Colonic mucosa (tissue), 4 donors: ENCODE results near the gene ABHD2. TPM values are rescaled to one million over a fixed set of nuclear protein-coding genes. Genes with fewer than 3 reads are reported as not detected.
A peak's percentile ranks its signal among the peaks of the same experiment; 100 is the strongest.
"Not testable (repeated sequence)": the region's sequence is repeated elsewhere in the genome, so short reads cannot be mapped to it uniquely, and the experiment has no call there.

Experiments
- DNase-seq: peaks from one replicate; pipeline ENCODE4 v3.0.0-alpha.2; 2020
- H3K27ac ChIP-seq: fragments of 200-600 bp; one replicate; pipeline ENCODE4 v1.8.0; 2021
- H3K27me3 ChIP-seq: fragments of 200-600 bp; one replicate; pipeline ENCODE4 v1.8.0; 2021
- H3K36me3 ChIP-seq: fragments of 200-600 bp; one replicate; pipeline ENCODE4 v1.8.0; 2021
- H3K4me1 ChIP-seq: fragments of 200-600 bp; one replicate; pipeline ENCODE4 v1.8.0; 2021; ENCODE audit warnings: mild to moderate bottlenecking
- H3K4me3 ChIP-seq: fragments of 200-600 bp; one replicate; pipeline ENCODE4 v1.8.0; 2021
- H3K9ac ChIP-seq, 2 donors: one replicate each; pipeline ENCODE4 v1.7.0; 2013; ENCODE audit warnings: control low read depth in 2 of 2, low read depth in 2 of 2, low read length in 2 of 2
- H3K9me3 ChIP-seq: fragments of 200-600 bp; one replicate; pipeline ENCODE4 v1.8.0; 2021
- intact Hi-C: fragments of 100-400 bp; cut with DNase I; formaldehyde crosslinking; loops from one replicate; pipeline ENCODE4 v1.14.1; 2022
- total RNA-seq, 2 donors: library from RNA; stranded (reverse); fragmentation: NEBNext Ultra II Directional in 1 of 2; extraction: Animal tissue kit (Norgen Biotek cat#: 25700) in 1 of 2; gene quantifications; one replicate each; pipeline ENCODE4 v1.2.1, GENCODE V29; 2021
- TF ChIP-seq, protein P1 (sequence below): fragments of 200-600 bp; IDR thresholded peaks from one replicate; pipeline ENCODE4 v1.8.0; 2022; ENCODE audit warnings: antibody characterized with exemption, mild to moderate bottlenecking
- donor health status: healthy.
- donor health status: DM: no; HTN: no; CAD: no.
- donor health status: DM: no; HTN: no; CAD: no.

The ABHD2 gene
- total RNA-seq, 2 donors from 2014 or later = 71.5 to 86.7 TPM

GRCh38 chr15:89129123-89129815 lies 41.0 kb downstream of the ABHD2 start:
- H3K36me3 ChIP-seq = no peaks in the 10 kb centered on the region
- H3K27me3 ChIP-seq = no peaks in the 10 kb centered on the region
- H3K9ac ChIP-seq = no peak overlapping the region
- H3K4me1 ChIP-seq = no peaks in the 10 kb centered on the region
- intact Hi-C loops = no loop called here
- TF ChIP-seq, protein P1, sequence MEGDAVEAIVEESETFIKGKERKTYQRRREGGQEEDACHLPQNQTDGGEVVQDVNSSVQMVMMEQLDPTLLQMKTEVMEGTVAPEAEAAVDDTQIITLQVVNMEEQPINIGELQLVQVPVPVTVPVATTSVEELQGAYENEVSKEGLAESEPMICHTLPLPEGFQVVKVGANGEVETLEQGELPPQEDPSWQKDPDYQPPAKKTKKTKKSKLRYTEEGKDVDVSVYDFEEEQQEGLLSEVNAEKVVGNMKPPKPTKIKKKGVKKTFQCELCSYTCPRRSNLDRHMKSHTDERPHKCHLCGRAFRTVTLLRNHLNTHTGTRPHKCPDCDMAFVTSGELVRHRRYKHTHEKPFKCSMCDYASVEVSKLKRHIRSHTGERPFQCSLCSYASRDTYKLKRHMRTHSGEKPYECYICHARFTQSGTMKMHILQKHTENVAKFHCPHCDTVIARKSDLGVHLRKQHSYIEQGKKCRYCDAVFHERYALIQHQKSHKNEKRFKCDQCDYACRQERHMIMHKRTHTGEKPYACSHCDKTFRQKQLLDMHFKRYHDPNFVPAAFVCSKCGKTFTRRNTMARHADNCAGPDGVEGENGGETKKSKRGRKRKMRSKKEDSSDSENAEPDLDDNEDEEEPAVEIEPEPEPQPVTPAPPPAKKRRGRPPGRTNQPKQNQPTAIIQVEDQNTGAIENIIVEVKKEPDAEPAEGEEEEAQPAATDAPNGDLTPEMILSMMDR = peak; percentile 73
- H3K4me3 ChIP-seq = no peak overlapping the region
- H3K9me3 ChIP-seq = no peaks in the 10 kb centered on the region
- peak; percentile 67 for DNase-seq
- peak overlapping the region; percentile 30 for H3K27ac ChIP-seq

- no peaks in the 10 kb centered on the region for H3K4me1 ChIP-seq
- intact Hi-C loops = loop anchor here (5.0 kb wide), 1 partner anchor 72 kb away; no protein-coding TSS in a partner anchor
- no peaks in the 10 kb centered on the region for H3K36me3 ChIP-seq
- no peaks in the 10 kb centered on the region for H3K27me3 ChIP-seq
- H3K9ac ChIP-seq = no peak overlapping the region
- H3K27ac ChIP-seq = no peak overlapping the region
- no peak overlapping the region for H3K4me3 ChIP-seq
- H3K9me3 ChIP-seq = no peaks in the 10 kb centered on the region
- TF ChIP-seq, protein P1 = peak; percentile 17
- no peak for DNase-seq
Measured at GRCh38 chr15:89129816-89130134, 41.5 kb downstream of the ABHD2 start.

DNA sequence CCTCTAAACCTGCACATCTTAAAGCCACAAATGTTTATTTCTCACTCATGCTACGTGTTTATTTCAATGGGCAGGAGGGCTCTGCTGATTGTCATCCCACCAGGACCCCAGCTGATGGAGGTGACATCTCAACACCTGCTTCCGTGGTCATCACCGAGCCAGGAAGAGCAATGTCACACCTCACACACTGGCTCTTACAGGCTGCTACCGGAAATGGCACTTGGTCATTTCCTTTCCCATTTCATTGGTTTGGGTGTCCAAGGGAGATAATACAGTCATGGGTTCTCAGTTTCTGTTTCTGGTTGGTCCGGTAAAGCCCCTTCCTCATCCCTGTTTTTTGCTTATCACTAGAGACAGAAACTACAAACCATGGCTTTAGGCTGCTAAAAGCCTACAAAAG lies 41.9 kb downstream of the ABHD2 start:
- Histone ChIP-seq H3K27ac (no peak overlapping the region), H3K9me3 (no peaks in the 10 kb centered on the region), H3K36me3 (no peaks in the 10 kb centered on the region), H3K4me3 (no peak overlapping the region), H3K4me1 (no peaks in the 10 kb centered on the region), H3K27me3 (no peaks in the 10 kb centered on the region), H3K9ac (no peak overlapping the region)
- TF ChIP-seq, protein P1 = no peak
- intact Hi-C loops = loop anchor here (5.0 kb wide), 1 partner anchor 73 kb away; no protein-coding TSS in a partner anchor
- no peak for DNase-seq

DNA sequence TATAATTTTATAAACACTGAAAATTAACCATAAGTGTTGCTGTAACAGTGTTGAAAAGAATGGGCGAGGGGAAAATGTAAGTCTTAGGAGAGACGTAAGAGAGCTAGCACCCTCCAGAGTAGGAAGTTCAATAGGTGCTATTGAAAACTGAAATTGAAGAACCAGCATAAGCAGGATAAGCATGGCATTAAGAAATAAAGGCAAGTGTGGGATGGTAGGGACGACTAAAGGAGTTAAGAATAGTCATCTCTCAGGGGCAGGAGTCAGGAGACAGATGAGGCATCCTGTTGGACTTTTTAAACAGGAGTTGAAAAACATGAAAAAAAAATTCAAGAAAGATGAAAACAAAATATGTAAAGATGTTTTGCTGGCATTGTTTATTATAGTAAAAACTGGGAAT lies 43.5 kb downstream of the ABHD2 start:
- intact Hi-C loops = loop anchor here (5.0 kb wide), 1 partner anchor 74 kb away; no protein-coding TSS in a partner anchor
- H3K27ac ChIP-seq = no peak overlapping the region
- no peak overlapping the region for H3K4me3 ChIP-seq

DNA sequence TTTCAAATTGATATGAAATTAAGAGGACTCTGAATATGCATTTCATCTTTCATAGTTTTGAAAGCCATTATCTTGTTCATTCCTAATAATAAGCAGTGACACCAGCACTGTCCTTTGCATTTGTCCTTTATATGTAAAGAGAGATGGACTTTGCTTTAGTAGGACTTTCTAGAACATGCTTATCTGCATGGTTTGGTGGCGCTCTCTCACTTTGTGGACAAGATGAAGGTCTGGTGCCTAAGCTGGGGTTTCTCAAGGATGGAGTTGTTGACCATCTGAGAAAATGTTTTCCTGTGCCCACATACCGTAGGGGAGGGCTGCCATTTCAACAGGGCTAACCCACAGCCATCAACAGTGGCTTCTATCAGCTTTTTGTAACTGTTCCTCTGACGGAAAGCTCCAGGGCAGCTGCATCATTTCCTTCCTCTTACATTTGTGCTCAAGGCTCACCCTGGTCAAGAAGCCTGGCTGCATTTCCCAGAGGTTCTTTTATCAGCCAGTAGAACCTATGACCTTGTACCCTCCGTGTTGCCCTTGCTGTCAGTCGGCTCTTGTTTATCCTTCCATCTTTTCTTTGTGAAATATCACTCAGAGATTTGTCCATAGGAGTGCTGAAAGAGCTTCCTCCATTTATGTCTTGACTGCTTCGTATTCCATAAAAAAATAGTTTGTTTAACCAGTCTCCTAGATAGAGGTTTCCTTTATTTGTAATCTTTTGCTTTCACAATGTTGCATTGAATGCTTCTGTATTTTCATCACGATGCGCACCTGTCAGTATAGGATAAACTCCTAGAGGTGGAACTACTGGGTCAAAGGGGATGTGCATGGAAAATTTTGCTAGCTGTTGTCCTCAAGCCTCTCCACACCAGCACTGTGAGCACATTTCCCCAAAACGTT lies 44.6 kb downstream of the ABHD2 start:
- Histone ChIP-seq H3K27me3 (no peaks in the 10 kb centered on the region), H3K4me1 (peaks cover 5% of the 10 kb centered on the region), H3K9me3 (no peaks in the 10 kb centered on the region), H3K4me3 (no peak overlapping the region), H3K27ac (peak overlapping the region; percentile 14), H3K9ac (no peak overlapping the region), H3K36me3 (no peaks in the 10 kb centered on the region)
- intact Hi-C loops = loop anchor here (5.0 kb wide), 1 partner anchor 76 kb away; no protein-coding TSS in a partner anchor
- no peak for DNase-seq
- TF ChIP-seq, protein P1 = no peak

More for the DNA sequence above, 43.5 kb downstream of the ABHD2 start:
- Histone ChIP-seq H3K9ac (no peak overlapping the region), H3K36me3 (no peaks in the 10 kb centered on the region), H3K9me3 (no peaks in the 10 kb centered on the region), H3K27me3 (no peaks in the 10 kb centered on the region), H3K4me1 (no peaks in the 10 kb centered on the region)
- DNase-seq = no peak
- TF ChIP-seq, protein P1 = no peak

DNA sequence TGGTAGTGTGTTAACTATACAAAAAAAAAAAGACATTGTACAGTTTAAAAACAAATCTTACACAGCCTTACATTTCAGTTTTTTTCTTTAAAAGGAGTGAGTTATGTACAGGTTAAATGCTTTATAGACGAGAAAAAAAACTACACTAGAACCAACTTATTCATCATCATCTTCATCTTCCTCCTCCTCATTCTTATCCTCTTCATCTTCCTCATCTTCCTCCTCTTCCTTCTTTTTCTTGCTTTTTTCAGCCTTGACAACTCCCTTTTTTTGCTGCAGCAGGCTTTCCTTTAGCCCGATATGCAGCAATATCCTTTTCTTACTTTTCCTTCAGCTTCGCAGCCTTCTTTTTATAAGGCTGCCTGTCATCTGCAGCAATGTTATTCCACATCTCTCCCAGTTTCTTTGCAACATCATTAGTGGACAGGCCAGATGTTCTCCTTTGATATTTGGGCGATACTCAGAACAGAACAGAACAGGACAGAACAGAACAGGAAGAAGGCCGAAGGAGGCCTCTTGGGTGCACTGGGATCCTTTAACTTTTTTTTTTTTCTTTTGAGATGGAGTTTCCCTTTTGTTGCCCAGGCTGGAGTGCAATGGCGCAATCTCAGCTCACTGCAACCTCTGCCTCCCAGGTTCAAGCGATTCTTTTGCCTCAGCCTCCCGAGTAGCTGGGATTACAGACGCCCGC lies 47.3 kb downstream of the ABHD2 start:
- DNase-seq, H3K27me3 ChIP-seq, H3K4me3 ChIP-seq, H3K9me3 ChIP-seq, H3K4me1 ChIP-seq, H3K36me3 ChIP-seq, H3K9ac ChIP-seq, intact Hi-C loops, H3K27ac ChIP-seq: not testable (repeated sequence)
